DOHH2 (cell line): ENCODE measurements around the gene C10orf62.

Source experiments
- H3F3A ChIP-seq: fragments of 200-600 bp; sonication (generic), shearing (Covaris generic); 2 replicates; pipeline ENCODE4 v1.6.0; 2016; ENCODE audit warnings: antibody characterized with exemption, mild to moderate bottlenecking; ENCODE audit not compliant: control insufficient read depth, insufficient read depth
- H3K27ac ChIP-seq: fragments of 200-600 bp; sonication (generic); 2 replicates; pipeline ENCODE4 v1.5.1; 2014; ENCODE audit warnings: low read depth, mild to moderate bottlenecking, low read length, moderate library complexity
- H3K27me3 ChIP-seq: fragments of 200-600 bp; sonication (generic); 2 replicates; pipeline ENCODE4 v1.6.1; 2014; ENCODE audit warnings: mild to moderate bottlenecking, low read length, mixed read lengths; ENCODE audit not compliant: control insufficient read depth
- H3K36me3 ChIP-seq: fragments of 200-600 bp; sonication (generic); 2 replicates; pipeline ENCODE4 v1.6.1; 2014; ENCODE audit warnings: mild to moderate bottlenecking, low read length, moderate library complexity, mixed read lengths; ENCODE audit not compliant: control insufficient read depth
- H3K4me1 ChIP-seq: fragments of 200-600 bp; sonication (generic); 2 replicates; pipeline ENCODE4 v1.6.1; 2014; ENCODE audit warnings: mild to moderate bottlenecking, low read length, mixed read lengths; ENCODE audit not compliant: control insufficient read depth
- H3K4me2 ChIP-seq: fragments of 200-600 bp; sonication (generic); 2 replicates; pipeline ENCODE4 v1.6.0; 2014; ENCODE audit warnings: mild to moderate bottlenecking, low read length, moderate library complexity
- H3K4me3 ChIP-seq: fragments of 200-600 bp; sonication (generic); 2 replicates; pipeline ENCODE4 v1.5.1; 2014; ENCODE audit warnings: mild to moderate bottlenecking, low read length, mixed read lengths
- H3K79me2 ChIP-seq: fragments of 200-600 bp; sonication (generic); 2 replicates; pipeline ENCODE4 v1.6.1; 2014; ENCODE audit warnings: mild to moderate bottlenecking, low read length, mixed read lengths; ENCODE audit not compliant: control insufficient read depth
- H3K9me2 ChIP-seq: fragments of 200-600 bp; sonication (generic); replicated peaks from 2 replicates; pipeline ENCODE4 v1.6.1; 2014; ENCODE audit warnings: mild to moderate bottlenecking, low read length, mixed read lengths; ENCODE audit not compliant: control insufficient read depth
- H3K9me3 ChIP-seq: fragments of 200-600 bp; sonication (generic); 2 replicates; pipeline ENCODE4 v1.6.1; 2014; ENCODE audit warnings: antibody characterized with exemption, low read length, mixed read lengths; ENCODE audit not compliant: control insufficient read depth, insufficient read depth
- H4K20me1 ChIP-seq: fragments of 200-600 bp; sonication (generic); 2 replicates; pipeline ENCODE4 v1.6.0; 2014; ENCODE audit warnings: low read depth, mild to moderate bottlenecking, antibody characterized with exemption, low read length, moderate library complexity; ENCODE audit not compliant: control insufficient read depth, insufficient read depth
- CTCF ChIP-seq: fragments of 200-600 bp; sonication (generic); IDR thresholded peaks from one replicate; pipeline ENCODE4 v1.5.1; 2014; ENCODE audit warnings: antibody characterized with exemption, mild to moderate bottlenecking, low read depth, low read length; ENCODE audit not compliant: poor library complexity, severe bottlenecking
- EZH2phosphoT487 ChIP-seq: fragments of 200-600 bp; sonication (generic); IDR thresholded peaks from 2 replicates; pipeline ENCODE4 v1.6.1; 2017; ENCODE audit warnings: borderline replicate concordance, mild to moderate bottlenecking, antibody characterized with exemption, low read length, moderate library complexity, mixed read lengths

C10orf62 gene

DNA sequence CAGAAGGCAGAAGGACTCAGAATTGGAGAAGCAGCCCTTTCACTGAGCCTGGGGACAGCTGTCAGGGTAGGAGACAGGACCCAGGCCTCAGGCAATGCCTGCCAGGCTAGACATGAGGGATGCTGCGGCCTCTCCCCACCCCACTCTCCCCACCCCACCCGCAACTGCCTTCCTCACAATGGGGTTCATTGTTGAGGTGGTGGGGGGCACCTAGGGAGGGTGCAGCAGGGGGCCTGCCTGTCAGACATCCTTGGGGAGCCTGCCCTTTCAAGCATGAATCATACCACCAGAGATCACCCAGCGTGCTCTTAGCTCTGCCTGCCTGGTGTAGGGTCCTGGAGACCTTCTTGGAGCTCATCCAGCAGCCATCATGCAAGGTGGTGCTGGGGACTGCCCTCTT, at the start of gene C10orf62:
TSS of gene C10orf62 (plus strand) at position 243 of the 400 bp plus-strand sequence. CDS start 177 bp downstream, outside the sequence.
- Histone ChIP-seq H3K27me3 (no peaks in the 10 kb centered on the region), H3K4me1 (peaks cover 9% of the 10 kb centered on the region; the same call in 1 of the 2 replicates), H3K9me2 (no peaks in the 10 kb centered on the region), H3K9me3 (no peaks in the 10 kb centered on the region), H3K4me2 (no peak within 1 kb of the TSS), H3F3A (no peaks in the 10 kb centered on the region), H3K27ac (no peak within 1 kb of the TSS), H3K4me3 (no peak within 1 kb of the TSS), H3K36me3 (no peaks in the 10 kb centered on the region), H3K79me2 (no peaks in the 10 kb centered on the region), H4K20me1 (no peaks in the 10 kb centered on the region)
- TF ChIP-seq CTCF = no peak
- no peak for TF ChIP-seq EZH2phosphoT487

DNA sequence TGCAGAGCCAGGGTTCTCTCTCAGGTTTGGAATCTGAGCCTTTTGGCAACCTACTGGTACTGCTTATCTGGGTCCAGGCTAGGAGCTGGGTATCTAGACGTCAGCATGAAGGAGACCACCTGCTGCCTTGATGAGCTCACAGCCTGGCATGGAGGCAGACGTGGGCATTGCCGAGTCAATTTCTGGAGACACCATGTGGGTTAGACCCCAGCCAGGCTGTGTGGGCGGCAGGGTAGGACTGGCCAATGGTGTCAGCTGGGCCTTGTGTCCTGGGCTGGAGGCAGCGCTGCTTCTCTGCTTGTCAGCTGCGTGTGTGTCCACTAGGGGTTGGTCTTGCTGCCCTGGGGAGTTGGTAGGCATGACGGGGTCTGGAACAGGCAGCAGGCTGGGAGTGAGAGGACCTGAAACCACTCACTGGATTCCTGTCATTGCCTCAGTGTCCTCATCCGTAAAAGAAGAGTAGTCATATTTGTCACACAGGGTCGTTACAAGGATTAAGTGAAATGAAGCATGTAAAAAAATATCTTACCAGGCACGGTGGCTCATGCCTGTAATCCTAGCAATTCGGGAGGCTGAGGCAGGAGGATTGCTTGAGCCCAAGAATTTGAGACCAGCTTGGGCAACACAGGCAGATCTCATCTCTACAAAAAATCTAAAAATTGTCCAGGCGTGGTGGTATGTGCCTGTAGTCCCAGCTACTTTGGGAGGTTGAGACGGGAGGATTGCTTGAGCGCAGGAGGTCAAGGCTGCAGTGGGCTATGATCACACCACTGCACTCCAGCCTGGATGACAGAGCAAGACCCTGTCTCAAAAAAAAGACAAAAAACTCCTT, 48.6 kb upstream of the C10orf62 start:
- H3K79me2 ChIP-seq = no peaks in the 10 kb centered on the region
- no peaks in the 10 kb centered on the region for H3K4me1 ChIP-seq
- 0 out of 2 replicates have a peak, but pooled peaks cover 3% of the 10 kb centered on the region for H4K20me1 ChIP-seq
- H3K4me3 ChIP-seq = no peak overlapping the region
- H3K36me3 ChIP-seq = no peaks in the 10 kb centered on the region
- H3K4me2 ChIP-seq = no peak overlapping the region
- no peaks in the 10 kb centered on the region for H3K9me3 ChIP-seq
- no peaks in the 10 kb centered on the region for H3F3A ChIP-seq
- no peak overlapping the region for H3K27ac ChIP-seq
- no peaks in the 10 kb centered on the region for H3K9me2 ChIP-seq
- peaks cover 11% of the 10 kb centered on the region for H3K27me3 ChIP-seq
- TF ChIP-seq CTCF = no peak
- TF ChIP-seq EZH2phosphoT487 = no peak

DNA sequence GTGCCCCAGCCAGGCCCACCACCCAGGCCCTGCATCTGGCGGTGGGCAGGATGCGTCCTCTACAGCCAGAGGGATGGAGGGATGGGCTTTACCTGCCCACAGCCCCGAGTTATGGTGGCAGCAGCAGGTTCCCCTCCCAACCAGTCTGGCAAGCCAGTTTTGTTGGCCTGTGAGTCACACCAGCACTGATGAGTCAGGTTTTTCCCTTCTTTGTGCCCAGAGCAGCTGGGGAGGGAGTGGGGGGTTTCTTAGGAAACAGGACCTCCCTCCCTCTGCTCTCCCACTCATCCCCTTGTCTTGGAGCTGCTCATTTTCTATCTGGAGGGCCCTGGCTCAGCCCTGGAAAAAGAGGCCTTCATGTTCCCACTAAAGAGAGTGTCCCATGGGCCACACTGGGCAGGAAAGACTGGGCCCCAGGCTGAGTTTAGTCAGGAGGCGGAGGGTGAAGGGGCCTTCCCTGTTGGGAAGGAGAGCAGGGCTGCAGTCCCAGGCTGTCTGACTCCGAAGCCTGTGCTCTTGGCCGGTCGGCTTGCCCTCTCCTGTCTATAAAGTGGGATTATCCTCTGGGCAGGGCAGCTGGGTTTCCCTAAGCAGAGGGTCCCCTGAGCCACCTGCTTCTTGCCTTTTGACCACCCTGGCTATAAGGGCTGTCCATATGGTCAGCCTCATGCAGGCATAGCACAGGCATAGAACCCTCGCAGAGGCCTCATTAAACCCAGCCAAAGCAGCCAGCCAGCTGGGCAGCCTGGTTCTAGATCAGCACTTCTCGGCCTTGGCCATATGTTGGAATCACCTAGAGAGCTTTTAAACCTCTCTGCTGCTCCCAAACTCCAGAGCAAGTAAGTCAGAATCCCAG, 47.1 kb upstream of the C10orf62 start:
- 0 out of 2 replicates have a peak, but pooled peaks cover 3% of the 10 kb centered on the region for H4K20me1 ChIP-seq
- no peaks in the 10 kb centered on the region for H3F3A ChIP-seq
- no peaks in the 10 kb centered on the region for H3K79me2 ChIP-seq
- TF ChIP-seq CTCF = no peak
- no peak for TF ChIP-seq EZH2phosphoT487
- H3K4me2 ChIP-seq = no peak overlapping the region
- no peaks in the 10 kb centered on the region for H3K9me2 ChIP-seq
- H3K27ac ChIP-seq = no peak overlapping the region
- no peaks in the 10 kb centered on the region for H3K4me1 ChIP-seq
- no peaks in the 10 kb centered on the region for H3K9me3 ChIP-seq
- no peaks in the 10 kb centered on the region for H3K36me3 ChIP-seq
- peaks cover 11% of the 10 kb centered on the region for H3K27me3 ChIP-seq
- no peak overlapping the region for H3K4me3 ChIP-seq
